ENCODE measurements around the gene FSD1L. TPM values are rescaled to one million over a fixed set of nuclear protein-coding genes. Genes with fewer than 3 reads are reported as not detected.

Gene FSD1L
- polyA plus RNA-seq, 2 of the 4 experiments (the other 2 are of a cell fraction): 3.2 to 8.5 TPM

GRCh38 chr9:105419816-105420597 is 27.8 kb upstream of the FSD1L start:
- no peaks in the 10 kb centered on the region for H3K9me3 ChIP-seq
- WGBS (ENCODE audit: missing lambda C conversion rate): 91% methylated on average over 10 of the region's 10 CpGs
- no peak for DNase-seq (ENCODE audit: low read depth in 1 of 2, low spot score in 1 of 2)
- no peak for ATAC-seq
- no peak for FAIRE-seq
- H3K4me3 ChIP-seq: no peak overlapping the region
- CTCF ChIA-PET: interaction anchor here (0.6 to 12.2 kb wide), 6 partner anchors 9 to 651 kb away, joined by 3 to 185 read pairs (median 4); no protein-coding TSS in a partner anchor
- TF ChIP-seq RARB (CRISPR knock-in tag; IDR thresholded peaks at IDR 0.05) (no peak), REST (IDR thresholded peaks at IDR 0.05) (no peak), USF2 (IDR thresholded peaks at IDR 0.05) (no peak), RFX5 (IDR thresholded peaks at IDR 0.05) (no peak), CBX2 (IDR thresholded peaks at IDR 0.05; ENCODE audit: borderline replicate concordance, low read depth) (no peak), HEYL (CRISPR knock-in tag; IDR thresholded peaks at IDR 0.05) (no peak), CTCF (IDR thresholded peaks at IDR 0.05) (no peak), BCL3 (IDR thresholded peaks at IDR 0.05) (no peak), HOXA7 (CRISPR knock-in tag; IDR thresholded peaks at IDR 0.05) (no peak), ESRRA (IDR thresholded peaks at IDR 0.05; ENCODE audit: borderline replicate concordance, low read length) (no peak), SREBF2 (IDR thresholded peaks at IDR 0.05) (no peak), ZSCAN20 (CRISPR knock-in tag; IDR thresholded peaks at IDR 0.05) (no peak), ATOH8 (CRISPR knock-in tag; IDR thresholded peaks at IDR 0.05; ENCODE audit: low read depth) (no peak), ZNF302 (CRISPR knock-in tag; IDR thresholded peaks at IDR 0.05) (no peak), EHF (CRISPR knock-in tag; IDR thresholded peaks at IDR 0.05) (no peak), NPAS2 (CRISPR knock-in tag; IDR thresholded peaks at IDR 0.05; ENCODE audit: borderline replicate concordance) (no peak), MAZ (IDR thresholded peaks at IDR 0.05; ENCODE audit: borderline replicate concordance, low read depth, low read length) (no peak), JUNB (IDR thresholded peaks at IDR 0.05) (no peak), RNF2 (IDR thresholded peaks at IDR 0.05; ENCODE audit: borderline replicate concordance, low read depth) (no peak)
- POLR2A ChIA-PET: no interaction called here
- H3K27ac ChIP-seq: no peak overlapping the region
- peaks cover 3% of the 10 kb centered on the region; the same call in 1 of the 3 replicates for H3K4me1 ChIP-seq
- no peak overlapping the region for H3K4me2 ChIP-seq
